Esophagus muscularis mucosa (tissue), 4 donors: ENCODE data around the gene NCOA6.

Source experiments
- CTCF ChIP-seq, 3 experiments: fragments of 200-600 bp in 2 of 3; fragments of 450-650 bp in 1 of 3; sonication (generic) in 2 of 3; IDR thresholded peaks; one replicate each; pipeline ENCODE4 v1.5.1; 2017 to 2019; ENCODE audit warnings: antibody characterized with exemption in 3 of 3, mild to moderate bottlenecking in 2 of 3, moderate library complexity in 1 of 3
- EP300 ChIP-seq: sonication (generic); formaldehyde crosslinking; IDR thresholded peaks from one replicate; pipeline ENCODE4 v1.6.1; 2017; ENCODE audit warnings: antibody characterized with exemption
- POLR2A ChIP-seq: fragments of 450-650 bp; IDR thresholded peaks from one replicate; pipeline ENCODE4 v1.6.1; 2017; ENCODE audit warnings: antibody characterized with exemption, moderate library complexity, mild to moderate bottlenecking, low read depth

GRCh38 chr20:34689486-34689885 is 136.0 kb downstream of the NCOA6 start:
- TF ChIP-seq POLR2A (no peak), CTCF (IDR thresholded peaks at IDR 0.05) (no peak), EP300 (no peak)
